Mammary epithelial cell (primary cell): ENCODE measurements around the gene ADAM33.
A peak's percentile ranks its signal among the peaks of the same experiment; 100 is the strongest.

Source experiments
- EZH2 ChIP-seq: IDR thresholded peaks from 2 replicates; pipeline ENCODE4 v1.6.1; 2012; ENCODE audit warnings: low read length, inconsistent platforms, borderline replicate concordance
- TF ChIP-seq, protein P1 (sequence below), 2 donors: IDR thresholded peaks in 1 of 2; conservative IDR thresholded peaks in 1 of 2; 2 replicates each; pipeline ENCODE4 v1.5.1; 2011 to 2012; ENCODE audit warnings: inconsistent platforms in 2 of 2, low read length in 2 of 2, mild to moderate bottlenecking in 2 of 2, control low read depth in 1 of 2, low read depth in 1 of 2; ENCODE audit not compliant: insufficient read depth in 1 of 2; ENCODE audit errors: extremely low read depth in 1 of 2

DNA sequence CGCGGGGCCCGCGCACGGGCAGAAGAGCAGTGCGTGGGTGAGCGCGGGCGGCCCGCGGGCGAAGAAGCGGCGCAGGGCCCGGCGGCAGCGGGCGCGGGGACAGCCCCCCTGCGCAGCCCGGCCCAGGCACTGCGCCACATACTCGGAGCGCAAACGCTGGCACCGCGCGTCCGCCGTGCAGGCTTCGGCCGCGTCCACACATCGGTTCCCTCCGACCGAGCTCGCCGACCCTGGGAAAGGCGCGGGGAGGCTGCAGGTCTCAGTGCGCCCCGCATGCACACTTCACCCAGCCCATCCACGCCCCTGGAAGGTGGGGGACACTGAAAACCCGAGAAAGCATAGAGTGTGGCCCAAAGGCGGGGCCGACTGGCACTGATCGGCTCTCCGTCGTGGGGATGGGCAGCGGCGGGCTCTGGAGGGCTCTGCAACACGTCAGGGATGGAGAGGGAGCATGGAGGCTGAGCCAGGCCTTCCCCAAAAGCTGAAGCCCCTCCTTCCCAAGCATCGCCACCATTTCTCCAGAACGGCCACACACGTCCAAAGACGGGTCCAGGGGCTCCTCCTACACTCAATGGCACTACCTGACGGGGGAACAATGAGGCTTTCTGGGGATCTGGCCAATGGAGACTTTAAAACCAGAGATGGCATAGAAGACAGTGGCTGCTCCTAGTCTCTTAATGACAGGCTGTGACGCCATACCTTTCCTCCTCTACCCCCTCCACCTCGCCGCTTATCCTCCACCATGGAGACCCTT is 20.6 kb downstream of the ADAM33 start:
- TF ChIP-seq, protein P1, sequence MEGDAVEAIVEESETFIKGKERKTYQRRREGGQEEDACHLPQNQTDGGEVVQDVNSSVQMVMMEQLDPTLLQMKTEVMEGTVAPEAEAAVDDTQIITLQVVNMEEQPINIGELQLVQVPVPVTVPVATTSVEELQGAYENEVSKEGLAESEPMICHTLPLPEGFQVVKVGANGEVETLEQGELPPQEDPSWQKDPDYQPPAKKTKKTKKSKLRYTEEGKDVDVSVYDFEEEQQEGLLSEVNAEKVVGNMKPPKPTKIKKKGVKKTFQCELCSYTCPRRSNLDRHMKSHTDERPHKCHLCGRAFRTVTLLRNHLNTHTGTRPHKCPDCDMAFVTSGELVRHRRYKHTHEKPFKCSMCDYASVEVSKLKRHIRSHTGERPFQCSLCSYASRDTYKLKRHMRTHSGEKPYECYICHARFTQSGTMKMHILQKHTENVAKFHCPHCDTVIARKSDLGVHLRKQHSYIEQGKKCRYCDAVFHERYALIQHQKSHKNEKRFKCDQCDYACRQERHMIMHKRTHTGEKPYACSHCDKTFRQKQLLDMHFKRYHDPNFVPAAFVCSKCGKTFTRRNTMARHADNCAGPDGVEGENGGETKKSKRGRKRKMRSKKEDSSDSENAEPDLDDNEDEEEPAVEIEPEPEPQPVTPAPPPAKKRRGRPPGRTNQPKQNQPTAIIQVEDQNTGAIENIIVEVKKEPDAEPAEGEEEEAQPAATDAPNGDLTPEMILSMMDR (conservative IDR thresholded peaks at IDR 0.05 in 1 of 2, IDR thresholded peaks at IDR 0.05 in 1 of 2; ENCODE audit: extremely low read depth in 1 of 2, insufficient read depth in 1 of 2, low read depth in 1 of 2, low read length in 2 of 2): no peak
- peak; percentile 71 for TF ChIP-seq EZH2
